ENCODE data around the gene TECTB. TPM values are rescaled to one million over a fixed set of nuclear protein-coding genes. Genes with fewer than 3 reads are reported as not detected.

TECTB gene
- total and polyA plus RNA-seq, 2 donors (not counting 1 experiment from before 2014, with no cell fraction given) = not detected

GRCh38 chr10:112313234-112313633, 30.0 kb downstream of the TECTB start:
- H3K4me3 ChIP-seq (replicated peaks in 1 of 4; ENCODE audit: control extremely low read depth in 1 of 4, insufficient read depth in 1 of 4, low read depth in 3 of 4, low read length in 4 of 4) = no peak overlapping the region
- H3K4me2 ChIP-seq (ENCODE audit: extremely low read depth, insufficient read depth, low read length) = no peak overlapping the region
- H3K4me1 ChIP-seq (ENCODE audit: control insufficient read depth, extremely low read depth, insufficient read depth, low read length) = no peaks in the 10 kb centered on the region
- H3K9me3 ChIP-seq (ENCODE audit: control insufficient read depth, insufficient read depth, low read depth, low read length) = no peaks in the 10 kb centered on the region
- no peak for DNase-seq (ENCODE audit: low read depth in 2 of 2)
- no peak overlapping the region for H3K9ac ChIP-seq (ENCODE audit: insufficient read depth, low read length)
- no peaks in the 10 kb centered on the region for H3K79me2 ChIP-seq (ENCODE audit: control insufficient read depth, insufficient read depth, low read length)
- H4K20me1 ChIP-seq (ENCODE audit: control insufficient read depth, extremely low read depth, insufficient read depth, low read length) = no peaks in the 10 kb centered on the region
- H2AFZ ChIP-seq (ENCODE audit: low read length) = no peak overlapping the region
- no peaks in the 10 kb centered on the region for H3K36me3 ChIP-seq (ENCODE audit: control insufficient read depth, insufficient read depth, low read length)
- H3K27ac ChIP-seq (ENCODE audit: insufficient read depth, low read length) = no peak overlapping the region
- TF ChIP-seq, protein P1, sequence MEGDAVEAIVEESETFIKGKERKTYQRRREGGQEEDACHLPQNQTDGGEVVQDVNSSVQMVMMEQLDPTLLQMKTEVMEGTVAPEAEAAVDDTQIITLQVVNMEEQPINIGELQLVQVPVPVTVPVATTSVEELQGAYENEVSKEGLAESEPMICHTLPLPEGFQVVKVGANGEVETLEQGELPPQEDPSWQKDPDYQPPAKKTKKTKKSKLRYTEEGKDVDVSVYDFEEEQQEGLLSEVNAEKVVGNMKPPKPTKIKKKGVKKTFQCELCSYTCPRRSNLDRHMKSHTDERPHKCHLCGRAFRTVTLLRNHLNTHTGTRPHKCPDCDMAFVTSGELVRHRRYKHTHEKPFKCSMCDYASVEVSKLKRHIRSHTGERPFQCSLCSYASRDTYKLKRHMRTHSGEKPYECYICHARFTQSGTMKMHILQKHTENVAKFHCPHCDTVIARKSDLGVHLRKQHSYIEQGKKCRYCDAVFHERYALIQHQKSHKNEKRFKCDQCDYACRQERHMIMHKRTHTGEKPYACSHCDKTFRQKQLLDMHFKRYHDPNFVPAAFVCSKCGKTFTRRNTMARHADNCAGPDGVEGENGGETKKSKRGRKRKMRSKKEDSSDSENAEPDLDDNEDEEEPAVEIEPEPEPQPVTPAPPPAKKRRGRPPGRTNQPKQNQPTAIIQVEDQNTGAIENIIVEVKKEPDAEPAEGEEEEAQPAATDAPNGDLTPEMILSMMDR (conservative IDR thresholded peaks at IDR 0.05 in 1 of 2, IDR thresholded peaks at IDR 0.05 in 1 of 2; ENCODE audit: low read depth in 1 of 2, low read length in 2 of 2) = no peak
- TF ChIP-seq EZH2 (IDR thresholded peaks at IDR 0.05; ENCODE audit: low read length, missing control alignments) = no peak
- H3K27me3 ChIP-seq (ENCODE audit: control insufficient read depth, insufficient read depth, low read length) = no peaks in the 10 kb centered on the region

DNA sequence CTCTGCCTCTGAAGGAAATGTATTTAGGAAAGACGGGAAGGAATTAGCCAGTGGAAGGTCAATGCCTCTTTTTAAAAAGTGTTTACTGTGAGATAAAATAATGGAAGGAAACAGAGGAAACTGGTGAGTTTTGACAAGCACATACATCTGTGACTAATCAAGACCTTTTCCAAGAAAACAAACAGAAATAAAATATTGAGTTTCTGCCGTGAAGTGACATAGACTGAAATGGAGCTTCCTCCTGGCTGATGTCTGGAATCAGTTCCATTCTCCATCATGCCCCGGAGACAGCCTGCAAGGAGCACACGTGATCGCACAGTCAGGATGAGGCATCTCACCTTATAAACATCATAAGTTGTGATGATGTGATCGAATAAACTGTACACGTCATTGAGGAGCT, 30.7 kb downstream of the TECTB start:
- TF ChIP-seq, protein P1 (conservative IDR thresholded peaks at IDR 0.05 in 1 of 2, IDR thresholded peaks at IDR 0.05 in 1 of 2; ENCODE audit: low read depth in 1 of 2, low read length in 2 of 2) = no peak
- TF ChIP-seq EZH2 (IDR thresholded peaks at IDR 0.05; ENCODE audit: low read length, missing control alignments) = no peak
- no peak overlapping the region for H3K4me3 ChIP-seq (replicated peaks in 1 of 4; ENCODE audit: control extremely low read depth in 1 of 4, insufficient read depth in 1 of 4, low read depth in 3 of 4, low read length in 4 of 4)
- DNase-seq (ENCODE audit: low read depth in 2 of 2) = no peak
- no peak overlapping the region for H3K4me2 ChIP-seq (ENCODE audit: extremely low read depth, insufficient read depth, low read length)
- no peaks in the 10 kb centered on the region for H3K79me2 ChIP-seq (ENCODE audit: control insufficient read depth, insufficient read depth, low read length)
- no peaks in the 10 kb centered on the region for H3K27me3 ChIP-seq (ENCODE audit: control insufficient read depth, insufficient read depth, low read length)
- H3K9ac ChIP-seq (ENCODE audit: insufficient read depth, low read length) = no peak overlapping the region
- no peaks in the 10 kb centered on the region for H3K9me3 ChIP-seq (ENCODE audit: control insufficient read depth, insufficient read depth, low read depth, low read length)
- no peaks in the 10 kb centered on the region for H3K36me3 ChIP-seq (ENCODE audit: control insufficient read depth, insufficient read depth, low read length)
- no peak overlapping the region for H3K27ac ChIP-seq (ENCODE audit: insufficient read depth, low read length)
- no peaks in the 10 kb centered on the region for H3K4me1 ChIP-seq (ENCODE audit: control insufficient read depth, extremely low read depth, insufficient read depth, low read length)
- H4K20me1 ChIP-seq (ENCODE audit: control insufficient read depth, extremely low read depth, insufficient read depth, low read length) = no peaks in the 10 kb centered on the region
- no peak overlapping the region for H2AFZ ChIP-seq (ENCODE audit: low read length)

- no peaks in the 10 kb centered on the region for H3K27me3 ChIP-seq (ENCODE audit: control insufficient read depth, insufficient read depth, low read length)
- H3K9me3 ChIP-seq (ENCODE audit: control insufficient read depth, insufficient read depth, low read depth, low read length) = no peaks in the 10 kb centered on the region
- H3K4me2 ChIP-seq (ENCODE audit: extremely low read depth, insufficient read depth, low read length) = no peak overlapping the region
- TF ChIP-seq, protein P1 (conservative IDR thresholded peaks at IDR 0.05 in 1 of 2, IDR thresholded peaks at IDR 0.05 in 1 of 2; ENCODE audit: low read depth in 1 of 2, low read length in 2 of 2) = peak; percentile 93
- no peak for TF ChIP-seq EZH2 (IDR thresholded peaks at IDR 0.05; ENCODE audit: low read length, missing control alignments)
- no peak overlapping the region for H2AFZ ChIP-seq (ENCODE audit: low read length)
- no peaks in the 10 kb centered on the region for H3K36me3 ChIP-seq (ENCODE audit: control insufficient read depth, insufficient read depth, low read length)
- H3K4me1 ChIP-seq (ENCODE audit: control insufficient read depth, extremely low read depth, insufficient read depth, low read length) = no peaks in the 10 kb centered on the region
- no peak overlapping the region for H3K27ac ChIP-seq (ENCODE audit: insufficient read depth, low read length)
- H3K4me3 ChIP-seq (replicated peaks in 1 of 4; ENCODE audit: control extremely low read depth in 1 of 4, insufficient read depth in 1 of 4, low read depth in 3 of 4, low read length in 4 of 4) = no peak overlapping the region
- H3K79me2 ChIP-seq (ENCODE audit: control insufficient read depth, insufficient read depth, low read length) = no peaks in the 10 kb centered on the region
- H3K9ac ChIP-seq (ENCODE audit: insufficient read depth, low read length) = no peak overlapping the region
- H4K20me1 ChIP-seq (ENCODE audit: control insufficient read depth, extremely low read depth, insufficient read depth, low read length) = no peaks in the 10 kb centered on the region
- peak; percentile 47 to 74 for DNase-seq (ENCODE audit: low read depth in 2 of 2)
Observed at GRCh38 chr10:112314822-112315474, 31.7 kb downstream of the TECTB start.
